Activated CD4-positive, CD25-positive, alpha-beta regulatory T cell treated with anti-CD3 and anti-CD28 coated beads, Interleukin-2, amount 50 U/mL, for 16 hours (primary cell): ENCODE measurements around the gene ZMPSTE24.
"Not testable (repeated sequence)": the region's sequence is repeated elsewhere in the genome, so short reads cannot be mapped to it uniquely, and the experiment has no call there.

Experiments used
- DNase-seq: peaks from one replicate; pipeline ENCODE4 v3.0.0-alpha.2; 2020; ENCODE audit warnings: low read depth, low spot score

Gene ZMPSTE24

GRCh38 chr1:40257688-40258444, at the start of gene ZMPSTE24:
TSS of gene ZMPSTE24 (plus strand) at chr1:40258236. CDS start at chr1:40258272, 36 bp downstream.
- peak; percentile 96 for DNase-seq

DNA sequence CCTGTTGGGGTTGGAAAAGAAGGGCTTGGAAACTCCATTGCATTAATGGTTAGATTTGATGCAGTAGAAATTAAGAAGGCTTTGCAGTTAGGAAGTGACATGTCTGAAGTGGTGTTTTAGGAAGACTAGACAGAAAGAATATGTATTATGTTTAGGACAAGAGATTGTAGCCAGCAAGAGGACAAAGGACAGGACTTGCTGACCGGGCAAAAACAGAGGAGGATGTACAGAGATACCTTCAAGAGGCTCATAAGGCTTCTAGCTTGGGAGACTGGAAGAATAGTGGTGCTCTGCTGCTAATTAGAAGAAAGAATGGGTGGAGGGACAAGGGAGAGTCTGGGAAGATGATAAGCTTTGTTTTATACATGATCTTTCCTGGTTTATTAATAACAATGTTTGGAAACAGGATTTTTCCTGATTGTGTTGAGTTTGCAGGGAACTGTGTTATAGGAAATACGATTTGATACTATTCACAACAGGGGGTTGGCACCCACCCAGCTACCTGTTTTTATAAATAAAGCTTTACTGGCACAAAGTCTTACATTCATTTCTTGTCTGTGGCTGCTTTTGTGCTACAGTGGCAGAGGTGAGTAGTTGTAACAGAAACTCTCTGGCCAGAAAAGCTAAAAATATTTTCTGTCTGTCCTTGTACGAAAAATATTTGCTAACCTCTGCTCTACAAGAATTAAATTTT, 47.4 kb upstream of the ZMPSTE24 start:
- no peak for DNase-seq

DNA sequence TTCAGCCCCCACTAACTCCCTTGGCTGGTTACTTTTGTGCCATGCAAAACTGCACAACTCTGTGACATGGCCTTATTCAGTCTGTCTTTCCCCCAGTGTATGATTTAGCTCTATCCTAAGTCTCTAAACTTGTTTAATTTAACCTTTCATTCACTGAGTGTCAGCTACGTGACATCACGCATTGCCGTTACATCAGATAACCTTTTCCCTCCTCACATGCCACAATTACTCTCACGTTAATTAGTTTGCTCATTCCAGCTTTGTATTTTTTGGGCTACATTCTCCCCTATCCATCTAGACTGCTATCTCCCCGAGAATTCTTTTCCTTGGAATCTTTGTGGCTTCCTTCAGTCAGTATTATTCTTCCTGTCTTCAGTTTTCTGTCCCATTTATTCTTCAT, 39.7 kb upstream of the ZMPSTE24 start:
- DNase-seq, result no peak

GRCh38 chr1:40221471-40221905, 36.5 kb upstream of the ZMPSTE24 start:
- not testable (repeated sequence) for DNase-seq

- DNase-seq, result no peak
Observed at GRCh38 chr1:40221977-40222772, 35.9 kb upstream of the ZMPSTE24 start.

GRCh38 chr1:40224040-40224439, 34.0 kb upstream of the ZMPSTE24 start:
- no peak for DNase-seq

- no peak for DNase-seq
Observed at GRCh38 chr1:40226192-40226591, 31.8 kb upstream of the ZMPSTE24 start.

DNA sequence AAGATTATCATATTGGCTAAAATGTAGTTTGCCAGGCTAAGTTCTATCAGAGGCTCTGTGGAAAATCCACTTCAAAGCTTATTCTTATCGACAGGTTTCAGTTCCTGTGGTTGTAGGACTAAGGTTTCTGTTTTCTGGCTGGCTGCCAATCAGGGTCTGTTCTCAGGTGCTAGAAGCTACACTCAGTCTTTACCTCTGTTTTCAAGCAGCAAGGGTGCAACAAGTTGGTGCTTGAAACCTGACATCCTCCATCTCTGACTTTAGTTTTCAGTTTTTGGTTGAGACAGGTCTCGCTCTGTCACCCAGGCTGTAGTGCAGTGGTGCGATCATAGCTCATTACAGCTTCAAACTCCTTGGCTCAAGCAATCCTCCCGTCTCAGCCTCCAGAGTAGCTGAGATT, 25.6 kb upstream of the ZMPSTE24 start:
- DNase-seq, result peak; percentile 31

DNA sequence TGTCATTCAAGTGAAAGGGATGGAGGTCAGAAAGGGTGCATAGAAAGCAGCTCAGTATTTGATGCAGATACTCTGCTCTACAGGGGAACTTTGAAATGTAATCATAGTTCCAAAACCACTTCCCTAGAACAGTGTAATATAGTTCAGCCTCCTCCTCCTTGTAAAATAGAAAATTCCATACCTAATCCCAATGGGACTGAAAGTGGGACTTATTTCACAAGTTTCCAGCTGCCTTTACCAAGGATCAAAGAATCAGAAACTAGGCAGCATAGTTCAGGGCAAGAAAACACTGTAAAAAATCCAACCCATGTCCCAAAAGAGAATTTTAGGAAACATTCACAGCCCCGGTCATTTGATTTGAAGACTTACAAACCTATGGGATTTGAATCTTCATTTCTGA, 18.4 kb upstream of the ZMPSTE24 start:
- DNase-seq, result no peak

- DNase-seq, result no peak
Observed at GRCh38 chr1:40240390-40240789, 17.6 kb upstream of the ZMPSTE24 start.

GRCh38 chr1:40241362-40241761, 16.7 kb upstream of the ZMPSTE24 start:
- DNase-seq, result no peak

DNA sequence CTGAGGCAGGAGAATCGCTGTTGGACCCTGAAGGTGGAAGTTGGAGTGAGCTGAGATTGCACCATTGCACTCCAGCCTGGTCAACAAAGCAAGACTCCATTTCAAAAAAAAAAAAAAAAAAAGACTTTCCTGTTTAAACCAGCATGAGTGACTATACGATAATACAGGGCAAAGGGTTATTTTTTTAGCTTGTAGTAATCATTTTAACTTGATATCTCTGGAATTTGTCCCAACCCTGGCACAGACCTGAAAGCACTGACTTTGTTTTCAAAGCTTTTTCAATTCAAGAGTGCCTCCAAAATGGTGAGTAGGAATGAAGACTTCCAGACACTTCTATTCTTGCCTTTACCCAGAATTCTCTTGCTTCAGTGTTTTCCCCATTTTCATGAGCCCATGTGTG, 14.7 kb upstream of the ZMPSTE24 start:
- DNase-seq, result no peak

GRCh38 chr1:40244138-40244744, 13.8 kb upstream of the ZMPSTE24 start:
- DNase-seq, result no peak

DNA sequence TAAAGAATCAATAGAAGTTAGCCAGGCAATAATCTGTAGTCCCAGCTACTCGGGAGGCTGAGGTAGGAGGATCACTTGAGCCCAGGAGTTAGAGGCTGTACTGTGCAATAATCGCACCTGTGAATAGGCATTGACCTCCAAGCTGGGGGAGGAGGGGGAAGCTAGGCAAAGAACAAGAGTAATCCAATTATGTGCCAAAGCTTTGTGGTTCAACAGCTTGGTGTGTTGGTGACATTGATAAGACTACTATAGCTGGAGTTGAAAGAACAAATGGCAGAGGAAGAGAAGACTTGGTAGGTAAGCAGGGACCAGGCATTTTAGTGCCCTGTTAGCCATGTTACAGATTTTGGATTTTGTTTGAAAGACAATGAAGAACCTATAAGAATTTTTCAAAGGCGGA, 12.3 kb upstream of the ZMPSTE24 start:
- no peak for DNase-seq

DNA sequence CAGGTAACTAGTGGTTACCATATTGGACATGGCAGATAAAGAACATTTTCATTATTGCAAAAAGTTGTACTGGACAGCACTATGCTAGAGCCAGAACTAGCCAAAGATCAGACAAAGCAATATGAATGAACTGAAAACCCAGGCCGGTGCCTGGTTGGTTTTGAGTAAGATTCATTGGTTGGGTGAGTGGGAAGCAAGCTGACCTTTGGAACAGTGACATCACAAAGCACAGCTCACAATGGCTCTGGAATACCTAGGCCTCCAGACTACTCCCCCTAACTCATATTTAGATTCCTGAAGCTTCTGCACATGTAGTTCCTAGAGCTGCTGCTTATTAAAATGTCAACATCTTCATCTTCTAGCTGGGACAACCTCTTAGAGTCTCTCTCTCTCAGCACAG, 10.4 kb upstream of the ZMPSTE24 start, which contains the start of gene TMCO2:
TMCO2 (plus strand) TSS at position 283 of the 400 bp plus-strand sequence; CDS start at position 340, 57 bp downstream.
- no peak for DNase-seq

- DNase-seq, result no peak
Observed at GRCh38 chr1:40248412-40248811, 9.6 kb upstream of the ZMPSTE24 start.

DNA sequence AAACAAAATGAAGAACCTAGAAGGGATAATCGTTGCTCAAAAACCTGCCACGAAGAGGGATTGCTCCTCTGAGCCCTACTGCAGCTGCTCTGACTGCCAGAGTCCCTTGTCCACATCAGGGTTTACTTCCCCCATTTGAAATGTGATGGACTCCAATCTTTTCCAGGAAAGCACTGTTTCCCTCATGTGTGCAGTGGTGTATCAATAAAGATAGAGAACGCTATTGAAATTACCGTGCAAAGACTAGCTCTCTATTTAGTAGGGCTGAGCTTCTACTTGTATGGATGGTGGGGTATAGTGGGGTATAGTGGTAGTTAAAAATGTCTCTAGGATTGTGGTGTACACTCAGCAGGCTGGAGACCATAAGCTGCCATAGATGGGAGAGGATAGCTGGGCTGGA, 6.6 kb upstream of the ZMPSTE24 start:
- no peak for DNase-seq

DNA sequence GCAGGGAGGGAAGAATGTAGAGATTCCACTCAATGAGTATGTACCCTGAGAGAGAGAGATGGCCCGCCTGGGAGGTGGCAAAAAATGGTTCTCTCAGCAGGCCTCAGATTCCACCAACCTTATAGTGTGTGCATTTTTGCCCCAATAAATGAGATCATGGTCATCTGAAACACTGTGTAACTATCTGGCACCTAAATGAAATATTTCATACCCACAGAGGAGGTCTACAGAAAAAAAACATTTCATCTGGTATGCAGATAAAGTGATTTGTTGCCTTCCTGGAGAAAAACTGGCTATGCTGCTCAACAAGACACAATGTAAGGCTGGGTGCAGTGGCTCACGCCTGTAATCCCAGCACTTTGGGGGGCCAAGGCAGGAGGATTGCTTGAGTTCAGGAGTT, 5.4 kb upstream of the ZMPSTE24 start:
- DNase-seq, result no peak

DNA sequence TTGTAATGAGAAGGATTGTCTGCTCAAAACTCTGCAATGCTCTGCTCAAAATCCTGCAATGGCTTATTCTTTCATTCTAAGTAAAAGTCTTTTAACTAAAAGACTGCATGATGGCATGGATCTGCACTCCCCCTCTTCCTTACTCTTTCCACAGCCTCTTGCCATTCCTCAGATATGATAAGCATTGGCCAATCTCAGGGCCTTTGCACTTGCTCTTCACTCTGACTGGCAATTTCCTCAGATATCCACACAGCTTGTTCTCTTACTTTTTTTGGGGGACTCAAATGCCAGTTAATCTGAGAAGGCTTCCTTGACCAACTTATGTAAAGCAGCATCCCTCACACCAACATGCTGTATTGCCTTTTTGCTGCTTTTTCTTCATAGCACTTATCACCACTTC, 2.8 kb upstream of the ZMPSTE24 start:
- no peak for DNase-seq

DNA sequence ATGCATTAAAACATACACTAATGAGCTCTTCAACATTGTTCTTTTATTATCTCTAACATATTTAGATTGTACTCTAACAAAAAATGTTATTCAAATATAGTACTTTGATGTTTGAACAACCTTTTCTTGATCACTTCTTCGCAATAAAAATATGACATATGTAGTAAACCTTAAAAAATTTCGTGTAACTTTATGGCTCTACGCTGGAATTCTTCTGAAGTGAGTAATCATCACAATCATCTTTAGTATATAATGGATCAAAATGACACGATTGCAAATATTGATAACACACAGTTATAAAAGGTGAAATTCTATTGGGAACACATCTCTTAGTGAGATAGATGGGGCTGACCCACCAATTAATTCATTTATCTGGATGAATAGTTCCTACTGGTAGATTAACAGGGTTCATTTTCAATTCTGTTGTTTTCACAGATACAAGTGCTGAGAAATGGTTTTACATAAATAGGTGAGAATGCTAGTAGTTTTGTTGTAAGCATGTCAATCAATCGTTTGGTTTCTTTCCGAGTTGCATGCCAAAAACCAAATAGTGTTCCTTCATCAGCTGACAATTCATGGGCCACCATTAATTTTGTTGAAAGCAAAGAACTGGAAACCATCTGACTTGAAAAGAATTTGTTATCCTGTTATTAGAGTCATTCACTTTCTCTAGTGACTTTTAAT, 1.5 kb upstream of the ZMPSTE24 start:
- DNase-seq, result no peak

GRCh38 chr1:40257313-40257687, 736 bp upstream of the ZMPSTE24 start:
- peak; percentile 6 for DNase-seq
